ENCODE results near the gene KLK12. TPM values are rescaled to one million over a fixed set of nuclear protein-coding genes. Genes with fewer than 3 reads are reported as not detected.

The KLK12 gene
- total and polyA plus RNA-seq, 9 of the 15 experiments (the other 6 are each of a cell fraction or from before 2014, with no cell fraction given) = not detected

GRCh38 chr19:50980208-50980607 lies 54.6 kb downstream of the KLK12 start:
- no peaks in the 10 kb centered on the region for H3K36me3 ChIP-seq (ENCODE audit: control insufficient read depth, insufficient read depth, low read length)
- intact Hi-C loops (cut with micrococcal nuclease) = no loop called here
- DNase-seq (ENCODE audit: extremely low read depth in 1 of 4, low spot score in 3 of 4) (no peak), FAIRE-seq (no peak), ATAC-seq (no peak)
- H3K9me1 ChIP-seq (ENCODE audit: control insufficient read depth, insufficient read depth, low read length) = no peaks in the 10 kb centered on the region
- no peak overlapping the region for H3K9ac ChIP-seq (ENCODE audit: insufficient read depth in 1 of 2, low read depth in 2 of 2, low read length in 2 of 2)
- 0% methylated on average over 13 of the region's 13 CpGs for WGBS (ENCODE audit: insufficient coverage, low coverage, missing lambda C conversion rate)
- H3K4me3 ChIP-seq = no peak overlapping the region
- TF ChIP-seq BACH1 (tag; IDR thresholded peaks at IDR 0.05) = no peak
- no peak for TF ChIP-seq ZNF146 (CRISPR knock-in tag; IDR thresholded peaks at IDR 0.05; ENCODE audit: unreplicated experiment)
- TF ChIP-seq ARID3A (IDR thresholded peaks at IDR 0.05; ENCODE audit: borderline replicate concordance, low read depth, low read length) = no peak
- no peak for TF ChIP-seq PCBP1 (IDR thresholded peaks at IDR 0.05; ENCODE audit: low read depth, low read length, poor library complexity, severe bottlenecking)
- H3K4me2 ChIP-seq (ENCODE audit: insufficient read depth, low read length) = no peak overlapping the region
- no peaks in the 10 kb centered on the region for H4K20me1 ChIP-seq (replicated peaks; ENCODE audit: control insufficient read depth, insufficient read depth, low read length)
- in situ Hi-C loops (cut with MboI) = no loop called here
- H3K4me1 ChIP-seq (replicated peaks in 1 of 2; ENCODE audit: control insufficient read depth in 2 of 2, insufficient read depth in 2 of 2, low read length in 2 of 2) = peaks cover 0 to 3% of the 10 kb centered on the region in 2 experiments; a peak in 1 of 5 replicates
- no peaks in the 10 kb centered on the region for H3K79me2 ChIP-seq (ENCODE audit: control insufficient read depth, insufficient read depth, low read length)
- no peak overlapping the region for H3K27ac ChIP-seq (ENCODE audit: extremely low read depth, low read depth, low read length)
- H3K9me3 ChIP-seq (replicated peaks; ENCODE audit: control insufficient read depth, insufficient read depth, low read depth, low read length) = no peaks in the 10 kb centered on the region
- BruUV-seq (replicated peaks) = no TSS peak
- POLR2A ChIA-PET = no interaction called here
- H2AFZ ChIP-seq (ENCODE audit: low read depth, low read length) = no peak overlapping the region
- peaks cover 6 to 22% of the 10 kb centered on the region in 2 experiments; a peak in 3 of 5 replicates for H3K27me3 ChIP-seq (ENCODE audit: control insufficient read depth in 2 of 2, insufficient read depth in 2 of 2, low read length in 2 of 2)
- CTCF ChIA-PET (ENCODE audit: low intra/inter-chr PET ratio) = no interaction called here

- in situ Hi-C loops (cut with MboI) (no loop called here), intact Hi-C loops (cut with micrococcal nuclease) (no loop called here)
- DNase-seq (ENCODE audit: extremely low read depth in 1 of 4, low spot score in 3 of 4) (no peak), ATAC-seq (no peak), FAIRE-seq (no peak)
- H2AFZ ChIP-seq (ENCODE audit: low read depth, low read length) = no peak overlapping the region
- H3K79me2 ChIP-seq (ENCODE audit: control insufficient read depth, insufficient read depth, low read length) = no peaks in the 10 kb centered on the region
- peaks cover 0 to 3% of the 10 kb centered on the region in 2 experiments; a peak in 1 of 5 replicates for H3K4me1 ChIP-seq (replicated peaks in 1 of 2; ENCODE audit: control insufficient read depth in 2 of 2, insufficient read depth in 2 of 2, low read length in 2 of 2)
- ChIA-PET POLR2A (no interaction called here), CTCF (ENCODE audit: low intra/inter-chr PET ratio) (no interaction called here)
- peaks cover 5 to 19% of the 10 kb centered on the region in 2 experiments; a peak in 3 of 5 replicates for H3K27me3 ChIP-seq (ENCODE audit: control insufficient read depth in 2 of 2, insufficient read depth in 2 of 2, low read length in 2 of 2)
- H3K9me1 ChIP-seq (ENCODE audit: control insufficient read depth, insufficient read depth, low read length) = no peaks in the 10 kb centered on the region
- 3% methylated on average over 7 of the region's 8 CpGs for WGBS (ENCODE audit: insufficient coverage, low coverage, missing lambda C conversion rate)
- no peak overlapping the region for H3K4me2 ChIP-seq (ENCODE audit: insufficient read depth, low read length)
- no peaks in the 10 kb centered on the region for H3K9me3 ChIP-seq (replicated peaks; ENCODE audit: control insufficient read depth, insufficient read depth, low read depth, low read length)
- H3K9ac ChIP-seq (ENCODE audit: insufficient read depth in 1 of 2, low read depth in 2 of 2, low read length in 2 of 2) = no peak overlapping the region
- H3K4me3 ChIP-seq = no peak overlapping the region
- BruUV-seq (replicated peaks) = no TSS peak
- no peaks in the 10 kb centered on the region for H3K36me3 ChIP-seq (ENCODE audit: control insufficient read depth, insufficient read depth, low read length)
- no peaks in the 10 kb centered on the region for H4K20me1 ChIP-seq (replicated peaks; ENCODE audit: control insufficient read depth, insufficient read depth, low read length)
- TF ChIP-seq PKNOX1 (IDR thresholded peaks at IDR 0.05) (peak; percentile 60), FOXK2 (conservative IDR thresholded peaks at IDR 0.05 in 1 of 2, IDR thresholded peaks at IDR 0.05 in 1 of 2; ENCODE audit: low read depth in 2 of 2) (no peak), ZFP1 (CRISPR knock-in tag; IDR thresholded peaks at IDR 0.05) (no peak)
- H3K27ac ChIP-seq (ENCODE audit: extremely low read depth, low read depth, low read length) = no peak overlapping the region
These were observed 55.0 kb downstream of the KLK12 start for GRCh38 chr19:50979758-50980157.

All from K562 (cell line).